GM12872 (cell line): ENCODE data around the gene APP.

Experiments
- TF ChIP-seq, protein P1 (sequence below): IDR thresholded peaks from 3 replicates; pipeline ENCODE4 v1.5.1; 2011; ENCODE audit warnings: low read depth, mild to moderate bottlenecking, low read length, moderate library complexity; ENCODE audit not compliant: insufficient read depth

Gene APP

GRCh38 chr21:25857308-25858074 lies 313.1 kb downstream of the APP start:
- TF ChIP-seq, protein P1, sequence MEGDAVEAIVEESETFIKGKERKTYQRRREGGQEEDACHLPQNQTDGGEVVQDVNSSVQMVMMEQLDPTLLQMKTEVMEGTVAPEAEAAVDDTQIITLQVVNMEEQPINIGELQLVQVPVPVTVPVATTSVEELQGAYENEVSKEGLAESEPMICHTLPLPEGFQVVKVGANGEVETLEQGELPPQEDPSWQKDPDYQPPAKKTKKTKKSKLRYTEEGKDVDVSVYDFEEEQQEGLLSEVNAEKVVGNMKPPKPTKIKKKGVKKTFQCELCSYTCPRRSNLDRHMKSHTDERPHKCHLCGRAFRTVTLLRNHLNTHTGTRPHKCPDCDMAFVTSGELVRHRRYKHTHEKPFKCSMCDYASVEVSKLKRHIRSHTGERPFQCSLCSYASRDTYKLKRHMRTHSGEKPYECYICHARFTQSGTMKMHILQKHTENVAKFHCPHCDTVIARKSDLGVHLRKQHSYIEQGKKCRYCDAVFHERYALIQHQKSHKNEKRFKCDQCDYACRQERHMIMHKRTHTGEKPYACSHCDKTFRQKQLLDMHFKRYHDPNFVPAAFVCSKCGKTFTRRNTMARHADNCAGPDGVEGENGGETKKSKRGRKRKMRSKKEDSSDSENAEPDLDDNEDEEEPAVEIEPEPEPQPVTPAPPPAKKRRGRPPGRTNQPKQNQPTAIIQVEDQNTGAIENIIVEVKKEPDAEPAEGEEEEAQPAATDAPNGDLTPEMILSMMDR, result no peak

DNA sequence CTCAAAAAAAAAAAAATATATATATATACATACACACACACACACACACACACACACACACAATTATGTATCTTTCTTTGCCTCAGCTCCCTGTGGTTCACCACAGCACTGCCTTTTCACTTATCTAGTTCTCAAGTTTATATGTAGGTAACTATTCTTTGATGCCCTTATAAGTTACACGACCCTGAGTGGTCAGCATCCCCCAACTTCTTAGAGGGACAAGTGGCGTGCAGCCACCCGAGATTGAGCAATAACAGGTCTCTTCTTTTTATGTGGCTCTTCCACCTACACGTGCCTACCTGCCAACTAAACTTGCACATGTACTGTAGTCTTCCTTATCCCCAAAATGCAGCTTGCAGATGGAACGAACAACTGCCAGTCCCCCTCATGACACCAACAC lies 315.0 kb downstream of the APP start:
- TF ChIP-seq, protein P1, result no peak

GRCh38 chr21:25850126-25850842 lies 320.3 kb downstream of the APP start:
- TF ChIP-seq, protein P1, result no peak

DNA sequence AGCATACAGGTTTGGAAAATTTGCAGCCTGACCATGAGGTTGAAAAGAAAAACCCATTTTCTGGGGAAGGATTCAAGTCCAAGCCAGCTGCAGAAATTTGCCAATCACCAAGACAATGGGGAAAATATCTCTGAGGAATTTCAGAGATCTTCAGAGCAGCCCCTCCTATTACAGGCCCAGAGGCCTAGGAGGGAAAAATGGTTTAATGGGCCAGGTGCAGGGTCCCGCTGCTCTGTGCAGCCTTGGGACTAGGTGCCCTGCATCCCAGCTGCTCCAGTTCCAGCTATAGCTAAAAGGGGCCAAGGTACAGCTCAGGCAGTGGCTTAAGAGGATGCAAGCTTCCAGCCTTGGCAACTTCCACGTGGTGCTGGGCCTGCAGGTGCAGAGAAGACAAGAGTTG lies 322.3 kb downstream of the APP start:
- TF ChIP-seq, protein P1, result no peak

- TF ChIP-seq, protein P1, result no peak
These were observed 324.8 kb downstream of the APP start for GRCh38 chr21:25845729-25846256.

DNA sequence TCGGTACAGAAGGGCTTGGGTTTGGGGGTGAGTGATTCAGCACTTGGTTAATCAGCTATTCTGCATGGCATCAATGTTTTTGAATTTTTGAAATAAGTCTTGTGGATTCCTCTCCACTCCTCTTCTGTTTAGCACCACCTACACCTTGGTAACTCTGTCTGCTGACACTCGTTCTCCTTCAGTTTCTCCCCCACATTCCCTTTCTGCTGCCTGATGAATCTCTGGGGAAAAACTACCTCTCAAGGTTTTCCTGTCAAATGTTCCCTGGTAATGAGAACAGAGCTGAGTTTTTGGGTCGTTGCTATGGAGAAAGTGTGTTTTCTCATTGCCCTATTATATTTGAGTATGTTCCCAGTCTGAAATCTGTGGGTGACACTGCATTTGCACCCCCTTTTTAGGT lies 327.6 kb downstream of the APP start:
- TF ChIP-seq, protein P1, result no peak

GRCh38 chr21:25838809-25839208 lies 331.8 kb downstream of the APP start:
- TF ChIP-seq, protein P1, result no peak
